HepG2 (cell line): Measurements from ENCODE around the gene ATP1A1. TPM values are rescaled to one million over a fixed set of nuclear protein-coding genes. Genes with fewer than 3 reads are reported as not detected.

Experiments used
- ATAC-seq: fragments of 200-7000 bp; cut with Tn5 transposase; 3 replicates; pipeline ENCODE4 v1.9.1; 2020; ENCODE audit warnings: mild to moderate bottlenecking, moderate library complexity
- BruUV-seq: library from RNA; stranded (reverse); fragments of 400-500 nt; replicated peaks from 2 replicates; lab custom pipeline; 2021; lab: Mats Ljungman, UMichigan
- CTCF ChIA-PET: fragments of 300-600 bp; formaldehyde crosslinking; extraction: SDS; loops from one replicate; lab custom pipeline; 2021; ENCODE audit warnings: low total read pairs, inconsistent platforms, low intra/inter-chr PET ratio; lab: Yijun Ruan, JAX
- POLR2A ChIA-PET: fragments of 350-600 bp; sonication (Branson Sonifier 250); formaldehyde crosslinking; loops from one replicate; lab custom pipeline; 2020; ENCODE audit warnings: antibody characterized with exemption, inconsistent platforms; lab: Yijun Ruan, JAX
- DNase-seq: peaks from one replicate; pipeline ENCODE4 v3.0.0-alpha.2; 2015; ENCODE audit warnings: low spot score
- FAIRE-seq: peaks from 3 replicates; lab custom pipeline; 2011; peaks lifted over from hg19 to GRCh38; lab: Jason Lieb, UNC
- H2AFZ ChIP-seq: one replicate; pipeline ENCODE4 v1.6.1; 2011; ENCODE audit warnings: low read length, inconsistent platforms
- H3K27ac ChIP-seq: fragments of 300-600 bp; 3 replicates; pipeline ENCODE4 v1.8.0; 2011; ENCODE audit warnings: mixed run types, mild to moderate bottlenecking, mixed read lengths, low read length, inconsistent platforms; ENCODE audit not compliant: insufficient read depth; ENCODE audit errors: extremely low read length
- H3K27me3 ChIP-seq, 2 experiments: fragments of 200-600 bp in 1 of 2; 2 replicates in 1 of 2; 3 replicates in 1 of 2; pipeline versions ENCODE4 v1.6.0 to v1.8.0; 2011; ENCODE audit warnings: low read length in 2 of 2, mild to moderate bottlenecking in 2 of 2, moderate library complexity in 2 of 2, inconsistent platforms in 1 of 2; ENCODE audit not compliant: insufficient read depth in 2 of 2, control insufficient read depth in 1 of 2
- H3K36me3 ChIP-seq, 2 experiments: fragments of 200-600 bp in 1 of 2; replicated peaks in 1 of 2; 2 replicates in 1 of 2; 3 replicates in 1 of 2; pipeline versions ENCODE4 v1.5.1 to v1.8.0; 2011; ENCODE audit warnings: low read length in 2 of 2, inconsistent platforms in 1 of 2; ENCODE audit not compliant: insufficient read depth in 2 of 2, control insufficient read depth in 1 of 2
- H3K4me1 ChIP-seq: 2 replicates; pipeline ENCODE4 v1.5.1; 2012; ENCODE audit warnings: low read length, inconsistent platforms; ENCODE audit not compliant: insufficient read depth
- H3K4me2 ChIP-seq: 2 replicates; pipeline ENCODE4 v1.6.0; 2011; ENCODE audit warnings: low read depth, low read length, inconsistent platforms
- H3K4me3 ChIP-seq, 3 experiments: fragments of 200-600 bp in 1 of 3; sonication (generic), shearing (Covaris generic) in 1 of 3; replicated peaks in 1 of 3; 2 replicates each; pipeline ENCODE4 v1.5.1; 2011 to 2016; ENCODE audit warnings: low read length in 3 of 3, inconsistent platforms in 2 of 3, low read depth in 2 of 3, mild to moderate bottlenecking in 2 of 3, control low read depth in 1 of 3, mixed read lengths in 1 of 3; ENCODE audit not compliant: insufficient read depth in 1 of 3
- H3K79me2 ChIP-seq: one replicate; pipeline ENCODE4 v1.6.1; 2011; ENCODE audit warnings: low read length, inconsistent platforms; ENCODE audit not compliant: insufficient read depth
- H3K9ac ChIP-seq: 2 replicates; pipeline ENCODE4 v1.6.0; 2011; ENCODE audit warnings: mild to moderate bottlenecking, low read depth, low read length, inconsistent platforms; ENCODE audit not compliant: insufficient read depth
- H3K9me3 ChIP-seq: 2 replicates; pipeline ENCODE4 v1.5.1; 2012; ENCODE audit warnings: mild to moderate bottlenecking, low read length
- H4K20me1 ChIP-seq: 2 replicates; pipeline ENCODE4 v1.6.0; 2011; ENCODE audit warnings: inconsistent platforms, mild to moderate bottlenecking, low read length, moderate library complexity; ENCODE audit not compliant: insufficient read depth
- ATM ChIP-seq: fragments of 450-650 bp; IDR thresholded peaks from 2 replicates; pipeline ENCODE4 v1.7.1; 2017; ENCODE audit warnings: mild to moderate bottlenecking, borderline replicate concordance
- HDAC6 ChIP-seq: fragments of 200-600 bp; sonication (generic); IDR thresholded peaks from 2 replicates; pipeline ENCODE4 v1.7.0; 2017; ENCODE audit warnings: mild to moderate bottlenecking, antibody characterized with exemption, low read length, low read depth
- HNF4A ChIP-seq: sonication (generic); formaldehyde crosslinking; IDR thresholded peaks from 2 replicates; pipeline ENCODE4 v1.4.0; 2020; ENCODE audit warnings: missing genetic modification reagents
- ISX ChIP-seq: sonication (generic); formaldehyde crosslinking; conservative IDR thresholded peaks from 2 replicates; pipeline ENCODE4 v1.5.0; 2020; ENCODE audit warnings: missing genetic modification reagents
- MYNN ChIP-seq: sonication (generic); formaldehyde crosslinking; IDR thresholded peaks from 2 replicates; pipeline ENCODE4 v1.4.0; 2020; ENCODE audit warnings: mild to moderate bottlenecking, low read depth, missing genetic modification reagents
- TCF12 ChIP-seq, 2 experiments: fragments of 450-650 bp in 1 of 2; sonication (generic) in 1 of 2; formaldehyde crosslinking in 1 of 2; IDR thresholded peaks; 2 replicates each; pipeline versions ENCODE4 v1.6.1 to v1.8.0; 2017 to 2022; ENCODE audit warnings: antibody characterized with exemption in 1 of 2, mild to moderate bottlenecking in 1 of 2, missing genetic modification reagents in 1 of 2, moderate library complexity in 1 of 2
- ZFP37 ChIP-seq: sonication (generic); formaldehyde crosslinking; IDR thresholded peaks from 2 replicates; pipeline ENCODE4 v1.4.0; 2020; ENCODE audit warnings: missing genetic modification reagents, borderline replicate concordance
- ZNF644 ChIP-seq: IDR thresholded peaks from 2 replicates; pipeline ENCODE4 v1.6.1; 2016; ENCODE audit warnings: low read depth
- WGBS: methylation state at CpG from one replicate; pipeline ENCODE4 v1.1.6; 2017; ENCODE audit warnings: low lambda C conversion rate; 5-methylcytosine and 5-hydroxymethylcytosine counted together
- in situ Hi-C: cut with HindIII; loops from 2 replicates; pipeline ENCODE4 v1.10.0; 2017; ENCODE audit warnings: low pct_unique_long_range_greater_than_20kb; ENCODE audit not compliant: extremely low pct_ligation_motif_present
- intact Hi-C: fragments of 100-400 bp; cut with micrococcal nuclease; formaldehyde crosslinking; loops from one replicate; pipeline ENCODE4 v1.10.0; 2022; ENCODE audit not compliant: unreplicated experiment
- polyA plus RNA-seq, 8 experiments: library from polyadenylated mRNA; depleted of rRNA in 3 of 8; stranded (reverse) in 7 of 8; unstranded in 1 of 8; fragments of >200 nt; fragmentation: Illumina TruSeq in 4 of 8; extraction: Trizol in 4 of 8; gene quantifications; 2 replicates each; pipeline versions ENCODE4 v1.2.1 to v1.2.3, GENCODE V29; 2011 to 2016; ENCODE audit warnings: low read depth in 4 of 8, missing spikeins in 1 of 8, mixed read lengths in 1 of 8; ENCODE audit not compliant: insufficient read depth in 1 of 8
- total RNA-seq, 5 experiments: library from RNA; depleted of rRNA; stranded (reverse); fragments of >200 nt; fragmentation: Illumina TruSeq; extraction: Trizol; gene quantifications; 2 replicates each; pipeline ENCODE4 v1.2.3, GENCODE V29; 2016; ENCODE audit warnings: low read depth in 1 of 5
- TF ChIP-seq, protein P1 (sequence below): sonication (generic); formaldehyde crosslinking; IDR thresholded peaks from 2 replicates; pipeline ENCODE4 v1.5.1; 2020; ENCODE audit warnings: missing genetic modification reagents, mild to moderate bottlenecking, borderline replicate concordance
- TF ChIP-seq, protein P2 (sequence below): sonication (generic); formaldehyde crosslinking; IDR thresholded peaks from 2 replicates; pipeline ENCODE4 v1.8.0; 2023; ENCODE audit warnings: mild to moderate bottlenecking, missing genetic modification reagents
- TF ChIP-seq, protein P3 (sequence below): sonication (generic); formaldehyde crosslinking; IDR thresholded peaks from 2 replicates; pipeline ENCODE4 v1.5.0; 2020; ENCODE audit warnings: missing genetic modification reagents
- TF ChIP-seq, protein P4 (sequence below): sonication (generic); formaldehyde crosslinking; IDR thresholded peaks from 2 replicates; pipeline ENCODE4 v1.9.0; 2021; ENCODE audit warnings: missing genetic modification reagents, mild to moderate bottlenecking, borderline replicate concordance
- TF ChIP-seq, protein P5 (sequence below): sonication (generic); formaldehyde crosslinking; IDR thresholded peaks from 2 replicates; pipeline ENCODE4 v1.8.0; 2022; ENCODE audit warnings: mild to moderate bottlenecking, missing genetic modification reagents; ENCODE audit not compliant: insufficient replicate concordance
- TF ChIP-seq, protein P6 (sequence below): sonication (generic); formaldehyde crosslinking; IDR thresholded peaks from 2 replicates; pipeline ENCODE4 v1.8.1; 2023; ENCODE audit warnings: missing genetic modification reagents, inconsistent platforms, borderline replicate concordance

The ATP1A1 gene
- total and polyA plus RNA-seq, 2 of the 13 experiments (the other 11 are each of a cell fraction or from before 2014, with no cell fraction given): 280 to 705 TPM

DNA sequence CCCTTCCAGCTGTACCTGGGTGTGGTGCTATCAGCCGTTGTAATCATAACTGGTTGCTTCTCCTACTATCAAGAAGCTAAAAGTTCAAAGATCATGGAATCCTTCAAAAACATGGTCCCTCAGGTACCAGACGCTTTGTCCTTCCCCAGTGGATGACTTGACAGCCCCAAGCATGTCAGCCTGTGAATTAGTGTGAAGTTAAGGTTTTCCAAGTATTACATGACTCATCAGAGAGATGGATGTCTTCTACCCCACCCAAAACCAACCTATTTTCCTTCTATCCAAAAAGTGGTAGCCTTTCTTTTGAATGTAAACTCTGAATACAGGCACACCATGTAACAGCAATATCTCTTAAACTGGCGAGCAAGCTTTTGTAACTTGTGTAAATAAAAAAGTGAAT lies 15.1 kb downstream of the ATP1A1 start:
- in situ Hi-C loops (no loop called here), intact Hi-C loops (no loop called here)
- H3K9ac ChIP-seq: no peak overlapping the region
- peaks cover 31 to 95% of the 10 kb centered on the region in 2 experiments for H3K36me3 ChIP-seq
- no peak for TF ChIP-seq HNF4A
- TF ChIP-seq, protein P1, sequence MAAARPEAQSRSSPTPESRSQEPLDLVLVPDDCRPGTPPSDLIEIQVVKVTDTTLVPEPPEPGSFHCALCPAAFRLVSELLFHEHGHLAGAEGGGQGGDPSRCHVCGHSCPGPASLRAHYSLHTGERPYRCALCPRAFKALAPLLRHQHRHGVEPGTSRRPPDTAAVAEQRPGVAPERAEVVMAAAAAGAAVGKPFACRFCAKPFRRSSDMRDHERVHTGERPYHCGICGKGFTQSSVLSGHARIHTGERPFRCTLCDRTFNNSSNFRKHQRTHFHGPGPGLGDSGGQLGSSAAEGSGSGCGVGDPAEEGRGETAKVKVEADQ: no peak
- TF ChIP-seq, protein P2, sequence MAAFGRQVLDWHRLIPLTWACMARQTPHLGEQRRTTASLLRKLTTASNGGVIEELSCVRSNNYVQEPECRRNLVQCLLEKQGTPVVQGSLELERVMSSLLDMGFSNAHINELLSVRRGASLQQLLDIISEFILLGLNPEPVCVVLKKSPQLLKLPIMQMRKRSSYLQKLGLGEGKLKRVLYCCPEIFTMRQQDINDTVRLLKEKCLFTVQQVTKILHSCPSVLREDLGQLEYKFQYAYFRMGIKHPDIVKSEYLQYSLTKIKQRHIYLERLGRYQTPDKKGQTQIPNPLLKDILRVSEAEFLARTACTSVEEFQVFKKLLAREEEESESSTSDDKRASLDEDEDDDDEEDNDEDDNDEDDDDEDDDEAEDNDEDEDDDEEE: no peak
- TF ChIP-seq, protein P3, sequence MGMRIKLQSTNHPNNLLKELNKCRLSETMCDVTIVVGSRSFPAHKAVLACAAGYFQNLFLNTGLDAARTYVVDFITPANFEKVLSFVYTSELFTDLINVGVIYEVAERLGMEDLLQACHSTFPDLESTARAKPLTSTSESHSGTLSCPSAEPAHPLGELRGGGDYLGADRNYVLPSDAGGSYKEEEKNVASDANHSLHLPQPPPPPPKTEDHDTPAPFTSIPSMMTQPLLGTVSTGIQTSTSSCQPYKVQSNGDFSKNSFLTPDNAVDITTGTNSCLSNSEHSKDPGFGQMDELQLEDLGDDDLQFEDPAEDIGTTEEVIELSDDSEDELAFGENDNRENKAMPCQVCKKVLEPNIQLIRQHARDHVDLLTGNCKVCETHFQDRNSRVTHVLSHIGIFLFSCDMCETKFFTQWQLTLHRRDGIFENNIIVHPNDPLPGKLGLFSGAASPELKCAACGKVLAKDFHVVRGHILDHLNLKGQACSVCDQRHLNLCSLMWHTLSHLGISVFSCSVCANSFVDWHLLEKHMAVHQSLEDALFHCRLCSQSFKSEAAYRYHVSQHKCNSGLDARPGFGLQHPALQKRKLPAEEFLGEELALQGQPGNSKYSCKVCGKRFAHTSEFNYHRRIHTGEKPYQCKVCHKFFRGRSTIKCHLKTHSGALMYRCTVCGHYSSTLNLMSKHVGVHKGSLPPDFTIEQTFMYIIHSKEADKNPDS (CRISPR knock-in tag): no peak
- TF ChIP-seq, protein P4, sequence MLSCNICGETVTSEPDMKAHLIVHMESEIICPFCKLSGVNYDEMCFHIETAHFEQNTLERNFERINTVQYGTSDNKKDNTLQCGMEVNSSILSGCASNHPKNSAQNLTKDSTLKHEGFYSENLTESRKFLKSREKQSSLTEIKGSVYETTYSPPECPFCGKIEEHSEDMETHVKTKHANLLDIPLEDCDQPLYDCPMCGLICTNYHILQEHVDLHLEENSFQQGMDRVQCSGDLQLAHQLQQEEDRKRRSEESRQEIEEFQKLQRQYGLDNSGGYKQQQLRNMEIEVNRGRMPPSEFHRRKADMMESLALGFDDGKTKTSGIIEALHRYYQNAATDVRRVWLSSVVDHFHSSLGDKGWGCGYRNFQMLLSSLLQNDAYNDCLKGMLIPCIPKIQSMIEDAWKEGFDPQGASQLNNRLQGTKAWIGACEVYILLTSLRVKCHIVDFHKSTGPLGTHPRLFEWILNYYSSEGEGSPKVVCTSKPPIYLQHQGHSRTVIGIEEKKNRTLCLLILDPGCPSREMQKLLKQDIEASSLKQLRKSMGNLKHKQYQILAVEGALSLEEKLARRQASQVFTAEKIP (CRISPR knock-in tag): no peak
- no peak for TF ChIP-seq TCF12 (IDR thresholded peaks at IDR 0.05)
- TF ChIP-seq TCF12 (CRISPR knock-in tag; IDR thresholded peaks at IDR 0.05): no peak
- no peak for TF ChIP-seq MYNN (CRISPR knock-in tag)
- no peak for TF ChIP-seq ATM
- TF ChIP-seq, protein P5, sequence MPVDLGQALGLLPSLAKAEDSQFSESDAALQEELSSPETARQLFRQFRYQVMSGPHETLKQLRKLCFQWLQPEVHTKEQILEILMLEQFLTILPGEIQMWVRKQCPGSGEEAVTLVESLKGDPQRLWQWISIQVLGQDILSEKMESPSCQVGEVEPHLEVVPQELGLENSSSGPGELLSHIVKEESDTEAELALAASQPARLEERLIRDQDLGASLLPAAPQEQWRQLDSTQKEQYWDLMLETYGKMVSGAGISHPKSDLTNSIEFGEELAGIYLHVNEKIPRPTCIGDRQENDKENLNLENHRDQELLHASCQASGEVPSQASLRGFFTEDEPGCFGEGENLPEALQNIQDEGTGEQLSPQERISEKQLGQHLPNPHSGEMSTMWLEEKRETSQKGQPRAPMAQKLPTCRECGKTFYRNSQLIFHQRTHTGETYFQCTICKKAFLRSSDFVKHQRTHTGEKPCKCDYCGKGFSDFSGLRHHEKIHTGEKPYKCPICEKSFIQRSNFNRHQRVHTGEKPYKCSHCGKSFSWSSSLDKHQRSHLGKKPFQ (CRISPR knock-in tag): no peak
- TF ChIP-seq ZFP37 (CRISPR knock-in tag): no peak
- no peak for TF ChIP-seq ISX (CRISPR knock-in tag)
- no peak for TF ChIP-seq HDAC6
- TF ChIP-seq, protein P6, sequence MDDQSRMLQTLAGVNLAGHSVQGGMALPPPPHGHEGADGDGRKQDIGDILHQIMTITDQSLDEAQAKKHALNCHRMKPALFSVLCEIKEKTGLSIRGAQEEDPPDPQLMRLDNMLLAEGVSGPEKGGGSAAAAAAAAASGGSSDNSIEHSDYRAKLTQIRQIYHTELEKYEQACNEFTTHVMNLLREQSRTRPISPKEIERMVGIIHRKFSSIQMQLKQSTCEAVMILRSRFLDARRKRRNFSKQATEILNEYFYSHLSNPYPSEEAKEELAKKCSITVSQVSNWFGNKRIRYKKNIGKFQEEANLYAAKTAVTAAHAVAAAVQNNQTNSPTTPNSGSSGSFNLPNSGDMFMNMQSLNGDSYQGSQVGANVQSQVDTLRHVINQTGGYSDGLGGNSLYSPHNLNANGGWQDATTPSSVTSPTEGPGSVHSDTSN: no peak
- no peak for TF ChIP-seq ZNF644 (CRISPR knock-in tag)
- DNase-seq: no peak
- no TSS peak for BruUV-seq
- no peak overlapping the region for H3K4me3 ChIP-seq
- peaks cover 27% of the 10 kb centered on the region for H3K4me1 ChIP-seq
- no peak for FAIRE-seq
- CTCF ChIA-PET: no interaction called here
- WGBS: 95% methylated on average over 3 of the region's 3 CpGs
- POLR2A ChIA-PET: no interaction called here
- no peaks in the 10 kb centered on the region for H3K27me3 ChIP-seq
- no peak overlapping the region for H3K4me2 ChIP-seq
- H3K27ac ChIP-seq: no peak overlapping the region
- H4K20me1 ChIP-seq: peaks cover 12% of the 10 kb centered on the region
- peaks cover 24% of the 10 kb centered on the region for H3K79me2 ChIP-seq
- H3K9me3 ChIP-seq: no peaks in the 10 kb centered on the region
- H2AFZ ChIP-seq: no peak overlapping the region
- ATAC-seq: no peak
